ENCODE results near the gene TMEM154. TPM values are rescaled to one million over a fixed set of nuclear protein-coding genes. Genes with fewer than 3 reads are reported as not detected.
A peak's percentile ranks its signal among the peaks of the same experiment; 100 is the strongest.

Gene TMEM154
- total RNA-seq, 5 donors from 2014 or later (not counting 1 experiment from before 2014, with no cell fraction given) = 19.3 to 28.5 (median 24.6) TPM

DNA sequence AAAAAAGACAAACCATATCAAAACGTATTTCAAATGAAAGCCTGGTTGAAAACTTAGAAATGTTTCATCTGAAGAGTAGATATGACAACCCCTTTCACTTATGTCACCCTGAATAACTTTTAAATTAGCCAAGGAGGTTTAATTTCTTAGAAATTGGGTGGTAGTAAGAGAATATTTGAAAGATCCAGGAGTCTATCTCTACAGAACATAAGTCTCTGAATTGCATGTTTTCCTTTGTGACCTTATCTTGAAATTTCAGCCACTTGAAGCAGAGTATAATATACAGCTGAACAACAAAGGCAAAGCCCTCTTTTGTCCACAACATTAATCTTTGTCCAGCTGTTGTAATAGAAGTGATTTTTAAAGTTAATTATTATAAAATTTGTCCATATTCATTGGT lies 49.5 kb downstream of the TMEM154 start:
- no CpG with 5 or more reads among the region's 1 CpG for WGBS (ENCODE audit: insufficient coverage)
- H3K4me3 Mint-ChIP-seq = no peak overlapping the region
- H3K27me3 Mint-ChIP-seq = no peaks in the 10 kb centered on the region

DNA sequence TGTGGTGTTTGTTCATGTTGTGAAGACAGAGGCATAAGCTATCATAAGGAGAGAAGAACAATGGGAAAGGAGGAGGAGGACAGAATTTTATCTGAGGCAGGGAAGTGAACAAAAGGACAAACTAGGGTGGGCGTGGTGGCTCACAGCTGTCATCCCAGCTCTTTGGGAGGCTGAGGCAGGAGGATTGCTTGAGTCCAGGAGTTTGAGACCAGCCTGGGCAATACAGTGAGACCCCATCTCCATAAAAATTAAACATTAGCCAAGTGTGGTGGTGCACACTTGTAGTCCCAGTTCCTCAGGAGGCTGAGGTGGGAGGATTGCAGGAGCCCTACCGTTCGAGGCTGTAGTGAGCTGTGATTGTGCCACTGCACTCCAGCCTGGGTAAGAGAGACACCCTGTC lies 49.9 kb downstream of the TMEM154 start:
- DNase-seq (no peak), ATAC-seq (replicated peaks in 1 of 4) (no peak)
- WGBS (ENCODE audit: insufficient coverage) = 100% methylated on average over 1 of the region's 3 CpGs
- H3K27ac ChIP-seq (ENCODE audit: low read length) = no peak overlapping the region
- H3K27me3 ChIP-seq (replicated peaks in 1 of 2; ENCODE audit: control insufficient read depth in 2 of 2, extremely low read depth in 1 of 2, insufficient read depth in 2 of 2, low read length in 1 of 2) = no peaks in the 10 kb centered on the region
- Mint-ChIP-seq H3K4me1 (no peaks in the 10 kb centered on the region), H3K4me3 (no peak overlapping the region), H3K27ac (no peak overlapping the region), H3K9me3 (no peaks in the 10 kb centered on the region), H3K27me3 (no peaks in the 10 kb centered on the region), H3K36me3 (peaks cover 37% of the 10 kb centered on the region)
- H3K4me3 ChIP-seq (ENCODE audit: control insufficient read depth in 1 of 2, extremely low read depth in 1 of 2, low read length in 1 of 2) = no peak overlapping the region
- H3K36me3 ChIP-seq (ENCODE audit: control insufficient read depth in 2 of 2, extremely low read depth in 1 of 2, insufficient read depth in 1 of 2, low read length in 1 of 2) = peaks cover 0 to 27% of the 10 kb centered on the region in 2 donors
- CTCF ChIA-PET = interaction anchor here (0.7 to 2.7 kb wide), 2 partner anchors 87 to 128 kb away, joined by 6 to 10 read pairs; no protein-coding TSS in a partner anchor
- no peaks in the 10 kb centered on the region for H3K9me3 ChIP-seq
- POLR2A ChIA-PET = no interaction called here
- H3K4me1 ChIP-seq (ENCODE audit: control insufficient read depth in 1 of 2, extremely low read depth in 1 of 2, insufficient read depth in 2 of 2, low read length in 2 of 2) = no peaks in the 10 kb centered on the region

More for the DNA sequence above, 49.5 kb downstream of the TMEM154 start:
- Histone ChIP-seq H3K27ac (ENCODE audit: low read length) (no peak overlapping the region), H3K36me3 (ENCODE audit: control insufficient read depth in 2 of 2, extremely low read depth in 1 of 2, insufficient read depth in 1 of 2, low read length in 1 of 2) (peaks cover 0 to 28% of the 10 kb centered on the region in 2 donors), H3K9me3 (no peaks in the 10 kb centered on the region), H3K4me3 (ENCODE audit: control insufficient read depth in 1 of 2, extremely low read depth in 1 of 2, low read length in 1 of 2) (no peak overlapping the region), H3K4me1 (ENCODE audit: control insufficient read depth in 1 of 2, extremely low read depth in 1 of 2, insufficient read depth in 2 of 2, low read length in 2 of 2) (no peaks in the 10 kb centered on the region), H3K27me3 (replicated peaks in 1 of 2; ENCODE audit: control insufficient read depth in 2 of 2, extremely low read depth in 1 of 2, insufficient read depth in 2 of 2, low read length in 1 of 2) (no peaks in the 10 kb centered on the region)
- no peaks in the 10 kb centered on the region for H3K9me3 Mint-ChIP-seq
- H3K27ac Mint-ChIP-seq = no peak overlapping the region
- no peaks in the 10 kb centered on the region for H3K4me1 Mint-ChIP-seq
- peaks cover 35% of the 10 kb centered on the region for H3K36me3 Mint-ChIP-seq
- CTCF ChIA-PET = interaction anchor here (0.7 to 2.7 kb wide), 5 partner anchors 10 to 129 kb away, joined by 4 to 10 read pairs (median 5); no protein-coding TSS in a partner anchor
- POLR2A ChIA-PET = no interaction called here
- no peak for DNase-seq
- ATAC-seq (replicated peaks in 1 of 4) = no peak

DNA sequence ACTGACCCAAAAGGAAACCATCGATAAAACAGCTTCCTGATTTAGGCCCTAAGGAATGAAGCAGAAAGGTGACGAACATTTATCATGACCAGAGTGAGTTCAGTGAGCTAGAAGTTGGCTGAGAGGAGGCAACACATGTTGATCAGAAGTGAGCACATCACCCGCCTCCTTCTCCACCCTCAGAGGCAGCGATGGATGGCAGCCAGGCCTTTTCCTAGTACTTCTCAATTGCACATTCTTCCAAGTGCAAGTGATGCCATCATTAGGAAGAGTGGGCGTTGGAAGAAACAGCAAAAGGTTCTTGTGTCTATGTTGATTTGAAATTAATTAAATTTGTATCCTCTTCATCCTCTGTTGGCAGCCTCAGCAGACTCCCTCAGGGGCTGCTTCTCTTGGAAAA lies 51.7 kb downstream of the TMEM154 start:
- no peaks in the 10 kb centered on the region for H3K9me3 Mint-ChIP-seq
- no peak overlapping the region for H3K27ac Mint-ChIP-seq
- no peak overlapping the region for H3K4me3 Mint-ChIP-seq
- ATAC-seq (replicated peaks in 1 of 4) = no peak
- Histone ChIP-seq H3K27me3 (replicated peaks in 1 of 2; ENCODE audit: control insufficient read depth in 2 of 2, extremely low read depth in 1 of 2, insufficient read depth in 2 of 2, low read length in 1 of 2) (no peaks in the 10 kb centered on the region), H3K9me3 (no peaks in the 10 kb centered on the region), H3K4me1 (ENCODE audit: control insufficient read depth in 1 of 2, extremely low read depth in 1 of 2, insufficient read depth in 2 of 2, low read length in 2 of 2) (no peaks in the 10 kb centered on the region), H3K36me3 (ENCODE audit: control insufficient read depth in 2 of 2, extremely low read depth in 1 of 2, insufficient read depth in 1 of 2, low read length in 1 of 2) (peaks cover 0 to 23% of the 10 kb centered on the region in 2 donors), H3K27ac (ENCODE audit: low read length) (no peak overlapping the region), H3K4me3 (ENCODE audit: control insufficient read depth in 1 of 2, extremely low read depth in 1 of 2, low read length in 1 of 2) (no peak overlapping the region)
- ChIA-PET POLR2A (no interaction called here), CTCF (interaction anchor here in 1 of 2 donors (1.7 kb wide), 1 partner anchor 127 kb away, joined by 4 read pairs; no protein-coding TSS in a partner anchor)
- no peaks in the 10 kb centered on the region for H3K4me1 Mint-ChIP-seq
- H3K36me3 Mint-ChIP-seq = peaks cover 30% of the 10 kb centered on the region
- no peaks in the 10 kb centered on the region for H3K27me3 Mint-ChIP-seq
- 80% methylated on average over 1 of the region's 5 CpGs for WGBS (ENCODE audit: insufficient coverage)
- DNase-seq = no peak

DNA sequence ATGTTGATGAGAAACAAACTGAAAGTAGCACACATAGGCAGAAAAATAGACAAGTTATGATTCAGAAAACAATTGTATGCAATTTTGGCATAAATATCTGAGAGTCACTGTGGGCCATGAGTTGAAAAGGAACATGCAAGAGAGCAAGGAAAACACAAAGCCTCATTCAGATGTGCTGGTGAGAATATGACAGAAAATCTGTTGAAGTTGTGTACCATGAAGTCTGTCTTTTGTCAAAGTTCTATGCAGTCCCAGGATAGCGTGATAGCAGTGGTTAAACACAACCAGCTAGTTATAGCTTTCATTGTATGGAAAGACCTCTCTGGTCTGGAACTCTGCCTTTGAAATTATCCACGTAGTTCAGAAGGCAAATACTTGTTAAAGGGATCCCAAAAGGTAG lies 53.0 kb downstream of the TMEM154 start:
- no peak overlapping the region for H3K27ac ChIP-seq (ENCODE audit: low read length)
- no peaks in the 10 kb centered on the region for H3K4me1 Mint-ChIP-seq
- WGBS (ENCODE audit: insufficient coverage) = 83% methylated on average over 2 of the region's 2 CpGs
- no peaks in the 10 kb centered on the region for H3K27me3 Mint-ChIP-seq
- peaks cover 0 to 21% of the 10 kb centered on the region in 2 donors for H3K36me3 ChIP-seq (ENCODE audit: control insufficient read depth in 2 of 2, extremely low read depth in 1 of 2, insufficient read depth in 1 of 2, low read length in 1 of 2)
- no peaks in the 10 kb centered on the region for H3K4me1 ChIP-seq (ENCODE audit: control insufficient read depth in 1 of 2, extremely low read depth in 1 of 2, insufficient read depth in 2 of 2, low read length in 2 of 2)
- POLR2A ChIA-PET = no interaction called here
- H3K9me3 Mint-ChIP-seq = no peaks in the 10 kb centered on the region
- ATAC-seq (replicated peaks in 1 of 4) (no peak), DNase-seq (no peak)
- no peaks in the 10 kb centered on the region for H3K9me3 ChIP-seq
- CTCF ChIA-PET = interaction anchor here in 1 of 2 donors (1.7 kb wide), 1 partner anchor 126 kb away, joined by 4 read pairs; no protein-coding TSS in a partner anchor
- peaks cover 23% of the 10 kb centered on the region for H3K36me3 Mint-ChIP-seq
- no peaks in the 10 kb centered on the region for H3K27me3 ChIP-seq (replicated peaks in 1 of 2; ENCODE audit: control insufficient read depth in 2 of 2, extremely low read depth in 1 of 2, insufficient read depth in 2 of 2, low read length in 1 of 2)
- H3K4me3 ChIP-seq (ENCODE audit: control insufficient read depth in 1 of 2, extremely low read depth in 1 of 2, low read length in 1 of 2) = no peak overlapping the region
- H3K4me3 Mint-ChIP-seq = no peak overlapping the region
- H3K27ac Mint-ChIP-seq = peak overlapping the region; percentile 12 to 29

DNA sequence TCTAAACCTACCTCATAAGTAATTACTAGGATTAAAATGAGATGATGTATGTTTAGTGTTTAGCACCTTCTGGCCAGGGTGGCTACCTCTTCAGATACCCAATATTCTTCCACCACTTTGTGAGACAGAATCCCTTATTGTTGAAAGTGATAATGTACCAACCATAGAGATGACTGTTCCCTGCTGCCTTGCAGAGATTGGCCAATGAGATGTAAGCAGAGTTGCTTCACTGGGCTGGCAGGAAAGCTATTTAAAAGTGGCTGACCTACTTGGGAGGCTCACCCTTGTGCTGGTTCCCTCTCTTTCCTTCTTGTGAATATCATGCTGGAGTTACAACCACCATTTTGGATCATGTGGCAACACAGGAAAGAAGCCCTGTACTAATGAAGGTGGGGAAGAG lies 58.9 kb downstream of the TMEM154 start:
- POLR2A ChIA-PET = no interaction called here

DNA sequence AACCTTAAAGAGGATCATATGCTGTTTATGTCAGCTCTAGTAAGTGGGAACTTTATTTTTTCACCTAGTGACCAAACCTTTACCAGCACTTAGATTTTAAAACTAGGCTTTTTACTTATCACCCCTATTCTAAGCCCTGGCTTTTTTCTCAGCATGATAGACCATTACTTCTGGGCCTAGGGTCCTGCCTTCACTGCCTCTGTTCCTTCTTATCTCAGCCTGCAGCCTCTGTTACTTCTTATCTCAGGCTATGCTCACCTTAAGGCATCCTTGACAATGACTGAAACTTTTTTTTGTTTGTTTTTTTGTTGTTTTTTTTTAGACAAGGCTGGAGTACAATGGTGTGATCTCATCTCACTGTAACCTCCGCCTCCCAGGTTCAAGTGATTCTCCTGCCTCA lies 59.6 kb downstream of the TMEM154 start:
- WGBS (ENCODE audit: insufficient coverage) = 100% methylated on average over 1 of the region's 1 CpG
- Mint-ChIP-seq H3K4me1 (no peaks in the 10 kb centered on the region), H3K36me3 (peaks cover 8% of the 10 kb centered on the region), H3K4me3 (no peak overlapping the region), H3K9me3 (no peaks in the 10 kb centered on the region), H3K27ac (no peak overlapping the region), H3K27me3 (peaks cover 1 to 6% of the 10 kb centered on the region in 2 donors)
- DNase-seq = no peak
- Histone ChIP-seq H3K27ac (ENCODE audit: low read length) (no peak overlapping the region), H3K36me3 (ENCODE audit: control insufficient read depth in 2 of 2, extremely low read depth in 1 of 2, insufficient read depth in 1 of 2, low read length in 1 of 2) (no peaks in the 10 kb centered on the region), H3K27me3 (replicated peaks in 1 of 2; ENCODE audit: control insufficient read depth in 2 of 2, extremely low read depth in 1 of 2, insufficient read depth in 2 of 2, low read length in 1 of 2) (peaks cover 0 to 7% of the 10 kb centered on the region in 2 experiments), H3K4me1 (ENCODE audit: control insufficient read depth in 1 of 2, extremely low read depth in 1 of 2, insufficient read depth in 2 of 2, low read length in 2 of 2) (no peaks in the 10 kb centered on the region), H3K4me3 (ENCODE audit: control insufficient read depth in 1 of 2, extremely low read depth in 1 of 2, low read length in 1 of 2) (no peak overlapping the region), H3K9me3 (no peaks in the 10 kb centered on the region)
- POLR2A ChIA-PET = no interaction called here
- no peak for ATAC-seq (replicated peaks in 1 of 4)
- CTCF ChIA-PET = interaction anchor here in 1 of 2 donors (0.6 kb wide), 1 partner anchor 155 kb away, joined by 3 read pairs; no protein-coding TSS in a partner anchor

More for the DNA sequence above, 58.9 kb downstream of the TMEM154 start:
- DNase-seq = no peak
- Histone ChIP-seq H3K9me3 (no peaks in the 10 kb centered on the region), H3K36me3 (ENCODE audit: control insufficient read depth in 2 of 2, extremely low read depth in 1 of 2, insufficient read depth in 1 of 2, low read length in 1 of 2) (no peaks in the 10 kb centered on the region), H3K4me3 (ENCODE audit: control insufficient read depth in 1 of 2, extremely low read depth in 1 of 2, low read length in 1 of 2) (no peak overlapping the region), H3K27ac (ENCODE audit: low read length) (no peak overlapping the region), H3K27me3 (replicated peaks in 1 of 2; ENCODE audit: control insufficient read depth in 2 of 2, extremely low read depth in 1 of 2, insufficient read depth in 2 of 2, low read length in 1 of 2) (peaks cover 0 to 7% of the 10 kb centered on the region in 2 experiments), H3K4me1 (ENCODE audit: control insufficient read depth in 1 of 2, extremely low read depth in 1 of 2, insufficient read depth in 2 of 2, low read length in 2 of 2) (no peaks in the 10 kb centered on the region)
- H3K4me3 Mint-ChIP-seq = no peak overlapping the region
- no peak overlapping the region for H3K27ac Mint-ChIP-seq
- H3K27me3 Mint-ChIP-seq = peaks cover 1 to 4% of the 10 kb centered on the region in 2 donors
- no peaks in the 10 kb centered on the region for H3K9me3 Mint-ChIP-seq
- CTCF ChIA-PET = interaction anchor here in 1 of 2 donors (0.6 kb wide), 1 partner anchor 154 kb away, joined by 3 read pairs; no protein-coding TSS in a partner anchor
- no peak for ATAC-seq (replicated peaks in 1 of 4)
- H3K4me1 Mint-ChIP-seq = no peaks in the 10 kb centered on the region
- peaks cover 8% of the 10 kb centered on the region for H3K36me3 Mint-ChIP-seq
